OCI-LY7 (cell line): ENCODE results near the gene EIF3D.

ENCODE experiments used
- CTCF ChIP-seq: fragments of 200-600 bp; sonication (generic); conservative IDR thresholded peaks from 2 replicates; pipeline ENCODE4 v1.5.1; 2014; ENCODE audit warnings: mild to moderate bottlenecking, antibody characterized with exemption, low read length, moderate library complexity, mixed read lengths
- EZH2phosphoT487 ChIP-seq: fragments of 200-600 bp; sonication (generic); IDR thresholded peaks from 2 replicates; pipeline ENCODE4 v1.6.1; 2018; ENCODE audit warnings: low read depth, borderline replicate concordance, mild to moderate bottlenecking, mixed run types, antibody characterized with exemption, low read length, moderate library complexity, mixed read lengths

- TF ChIP-seq CTCF (no peak), EZH2phosphoT487 (no peak)
Measured at GRCh38 chr22:36554098-36554497, 25.1 kb upstream of the EIF3D start.
